OCI-LY1 (cell line): Measurements from ENCODE around the gene SCPEP1.

ENCODE experiments used
- H2AFZ ChIP-seq: fragments of 200-600 bp; sonication (generic), shearing (Covaris generic); 2 replicates; pipeline ENCODE4 v1.6.0; 2014; ENCODE audit warnings: antibody characterized with exemption, mild to moderate bottlenecking, low read length
- H3F3A ChIP-seq: fragments of 200-600 bp; sonication (generic), shearing (Covaris generic); 2 replicates; pipeline ENCODE4 v1.6.0; 2014; ENCODE audit warnings: mild to moderate bottlenecking, antibody characterized with exemption, low read length, moderate library complexity; ENCODE audit not compliant: insufficient read depth
- H3K27ac ChIP-seq: fragments of 200-600 bp; sonication (generic); 2 replicates; pipeline ENCODE4 v1.5.1; 2014; ENCODE audit warnings: low read length, mixed run types, mild to moderate bottlenecking, low read depth; ENCODE audit not compliant: poor library complexity, severe bottlenecking
- H3K27me3 ChIP-seq: fragments of 200-600 bp; sonication (generic); 2 replicates; pipeline ENCODE4 v1.6.0; 2014; ENCODE audit warnings: antibody characterized with exemption, mild to moderate bottlenecking, low read length, moderate library complexity; ENCODE audit not compliant: insufficient read depth
- H3K36me3 ChIP-seq: fragments of 200-600 bp; sonication (generic); 2 replicates; pipeline ENCODE4 v1.6.1; 2014; ENCODE audit warnings: mild to moderate bottlenecking, antibody characterized with exemption, low read length, moderate library complexity, mixed read lengths; ENCODE audit not compliant: insufficient read depth
- H3K4me1 ChIP-seq: fragments of 200-600 bp; sonication (generic); 2 replicates; pipeline ENCODE4 v1.5.1; 2014; ENCODE audit warnings: mild to moderate bottlenecking, low read length, moderate library complexity; ENCODE audit not compliant: insufficient read depth, severe bottlenecking
- H3K4me2 ChIP-seq: fragments of 200-600 bp; sonication (generic), shearing (Covaris generic); 2 replicates; pipeline ENCODE4 v1.6.1; 2014; ENCODE audit warnings: low read length
- H3K4me3 ChIP-seq: fragments of 200-600 bp; sonication (generic); 2 replicates; pipeline ENCODE4 v1.5.1; 2014; ENCODE audit warnings: low read length, low read depth, mild to moderate bottlenecking, mixed read lengths; ENCODE audit not compliant: poor library complexity, severe bottlenecking
- H3K79me2 ChIP-seq: fragments of 200-600 bp; shearing (Covaris generic); 2 replicates; pipeline ENCODE4 v1.6.1; 2016; ENCODE audit warnings: mixed run types, low read length, mixed read lengths; ENCODE audit not compliant: insufficient read depth
- H3K9ac ChIP-seq: fragments of 200-600 bp; sonication (generic), shearing (Covaris generic); 2 replicates; pipeline ENCODE4 v1.6.1; 2014; ENCODE audit warnings: mild to moderate bottlenecking, low read length, mixed read lengths
- H3K9me2 ChIP-seq: fragments of 200-600 bp; sonication (generic), shearing (Covaris generic); 2 replicates; pipeline ENCODE4 v1.6.1; 2014; ENCODE audit warnings: low read depth, mild to moderate bottlenecking, low read length, mixed read lengths
- H3K9me3 ChIP-seq: fragments of 200-600 bp; shearing (Covaris generic); 2 replicates; pipeline ENCODE4 v1.6.1; 2014; ENCODE audit warnings: low read length, mixed read lengths
- H4K20me1 ChIP-seq: fragments of 200-600 bp; sonication (generic), shearing (Covaris generic); 2 replicates; pipeline ENCODE4 v1.6.0; 2016; ENCODE audit warnings: mild to moderate bottlenecking, low read length; ENCODE audit not compliant: insufficient read depth
- CTCF ChIP-seq: fragments of 200-600 bp; sonication (generic), shearing (Covaris generic); IDR thresholded peaks from 2 replicates; pipeline ENCODE4 v1.5.1; 2017; ENCODE audit warnings: mild to moderate bottlenecking, antibody characterized with exemption, low read length, moderate library complexity, mixed read lengths
- EZH2 ChIP-seq: fragments of 200-600 bp; sonication (generic), shearing (Covaris generic); IDR thresholded peaks from 2 replicates; pipeline ENCODE4 v1.8.0; 2017; ENCODE audit warnings: borderline replicate concordance, mixed run types, mild to moderate bottlenecking, antibody characterized with exemption, low read length, moderate library complexity, mixed read lengths

The SCPEP1 gene

GRCh38 chr17:57051886-57052361 is 74.0 kb downstream of the SCPEP1 start:
- Histone ChIP-seq H2AFZ (no peak overlapping the region), H3K4me2 (no peak overlapping the region), H4K20me1 (no peaks in the 10 kb centered on the region), H3F3A (no peaks in the 10 kb centered on the region), H3K4me3 (no peak overlapping the region), H3K9me2 (no peaks in the 10 kb centered on the region), H3K36me3 (no peaks in the 10 kb centered on the region; the same call in 1 of the 2 replicates), H3K27me3 (no peaks in the 10 kb centered on the region), H3K9ac (no peak overlapping the region), H3K79me2 (no peaks in the 10 kb centered on the region), H3K9me3 (no peaks in the 10 kb centered on the region), H3K27ac (no peak overlapping the region), H3K4me1 (no peaks in the 10 kb centered on the region)
- TF ChIP-seq CTCF (no peak), EZH2 (no peak)
